ENCODE data around the gene AMFR.

GRCh38 chr16:56332464-56333079 is 92.8 kb downstream of the AMFR start:
- TF ChIP-seq ZSCAN23 (tag by site-specific recombination; IDR thresholded peaks at IDR 0.05) (no peak), ZBTB8A (tag by site-specific recombination; IDR thresholded peaks at IDR 0.05) (no peak), ZBTB17 (tag by site-specific recombination; IDR thresholded peaks at IDR 0.05) (no peak), ZNF114 (tag by site-specific recombination; IDR thresholded peaks at IDR 0.05) (no peak), CTCF (tag by site-specific recombination; IDR thresholded peaks at IDR 0.05) (no peak), ZNF768 (tag by site-specific recombination; IDR thresholded peaks at IDR 0.05) (no peak), ZBTB11 (tag by site-specific recombination; conservative IDR thresholded peaks at IDR 0.05; ENCODE audit: low read depth) (no peak)
